Activated CD8-positive, alpha-beta memory T cell treated with anti-CD3 and anti-CD28 coated beads, Interleukin-2, amount 50 U/mL, for 48 hours (primary cell): ENCODE data around the gene CLIC5.

Experiments
- DNase-seq: peaks from one replicate; pipeline ENCODE4 v3.0.0-alpha.2; 2020

Gene CLIC5

GRCh38 chr6:45990162-45990561 is 25.5 kb downstream of the CLIC5 start:
- no peak for DNase-seq

- no peak for DNase-seq
These were observed 27.0 kb downstream of the CLIC5 start for GRCh38 chr6:45988635-45989034.

GRCh38 chr6:45987856-45988255 is 27.8 kb downstream of the CLIC5 start:
- no peak for DNase-seq

GRCh38 chr6:45986746-45987274 is 28.9 kb downstream of the CLIC5 start:
- DNase-seq: no peak

- DNase-seq: no peak
These were observed 30.8 kb downstream of the CLIC5 start for GRCh38 chr6:45984788-45985425.

- no peak for DNase-seq
These were observed 31.3 kb downstream of the CLIC5 start for GRCh38 chr6:45984347-45984746.

- no peak for DNase-seq
These were observed 32.6 kb downstream of the CLIC5 start for GRCh38 chr6:45983062-45983461.

- no peak for DNase-seq
These were observed 33.2 kb downstream of the CLIC5 start for GRCh38 chr6:45982280-45983036.

- DNase-seq: no peak
These were observed 34.6 kb downstream of the CLIC5 start for GRCh38 chr6:45981046-45981445.

- DNase-seq: no peak
These were observed 36.3 kb downstream of the CLIC5 start for GRCh38 chr6:45979311-45979710.

- DNase-seq: no peak
These were observed 41.1 kb downstream of the CLIC5 start for GRCh38 chr6:45974596-45974995.

GRCh38 chr6:45972795-45973503 is 42.7 kb downstream of the CLIC5 start:
- DNase-seq: no peak

GRCh38 chr6:45971287-45971686 is 44.4 kb downstream of the CLIC5 start:
- DNase-seq: no peak

- DNase-seq: no peak
These were observed 45.3 kb downstream of the CLIC5 start for GRCh38 chr6:45970326-45970725.

GRCh38 chr6:45969883-45970282 is 45.8 kb downstream of the CLIC5 start:
- DNase-seq: no peak

- DNase-seq: no peak
These were observed 46.6 kb downstream of the CLIC5 start for GRCh38 chr6:45969026-45969425.

GRCh38 chr6:45967363-45967762 is 48.3 kb downstream of the CLIC5 start:
- no peak for DNase-seq

- DNase-seq: no peak
These were observed 48.9 kb downstream of the CLIC5 start for GRCh38 chr6:45966797-45967196.

- no peak for DNase-seq
These were observed 49.3 kb downstream of the CLIC5 start for GRCh38 chr6:45966340-45966739.

- DNase-seq: no peak
These were observed 49.9 kb downstream of the CLIC5 start for GRCh38 chr6:45965792-45966191.

- DNase-seq: no peak
These were observed 50.7 kb downstream of the CLIC5 start for GRCh38 chr6:45965007-45965406.

- no peak for DNase-seq
These were observed 51.4 kb downstream of the CLIC5 start for GRCh38 chr6:45964300-45964699.

GRCh38 chr6:45963896-45964295 is 51.8 kb downstream of the CLIC5 start:
- no peak for DNase-seq

GRCh38 chr6:45961125-45961524 is 54.5 kb downstream of the CLIC5 start:
- DNase-seq: no peak
